Stimulated activated CD4-positive, alpha-beta T cell treated with anti-CD3 and anti-CD28 coated beads, Interleukin-1b, Interleukin-23, amount 100 ng/mL, for 1 hour (primary cell): ENCODE measurements around the gene COP1.

Experiments used
- DNase-seq, 2 donors: peaks; one replicate each; pipeline ENCODE4 v3.0.0-alpha.2; 2020; ENCODE audit warnings: low read depth in 2 of 2

COP1 gene

DNA sequence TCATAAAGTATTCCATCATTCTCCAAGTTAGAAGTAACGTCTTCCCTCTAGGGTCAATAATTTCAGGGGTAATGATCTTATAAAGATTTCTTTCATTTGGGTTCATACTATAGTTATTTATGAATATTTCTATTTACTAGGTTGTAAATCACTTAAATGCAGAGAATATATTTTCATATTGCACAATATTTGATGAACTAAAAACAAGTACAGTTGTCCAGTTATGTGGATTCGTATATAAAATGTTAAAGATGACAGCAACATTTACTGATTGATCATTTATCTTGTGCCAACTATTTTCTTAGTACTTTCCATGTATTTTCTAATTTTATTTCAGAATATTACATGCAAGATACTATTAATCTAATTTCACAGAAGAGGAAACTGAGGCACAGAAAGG lies 243.3 kb downstream of the COP1 start:
- DNase-seq, result no peak

DNA sequence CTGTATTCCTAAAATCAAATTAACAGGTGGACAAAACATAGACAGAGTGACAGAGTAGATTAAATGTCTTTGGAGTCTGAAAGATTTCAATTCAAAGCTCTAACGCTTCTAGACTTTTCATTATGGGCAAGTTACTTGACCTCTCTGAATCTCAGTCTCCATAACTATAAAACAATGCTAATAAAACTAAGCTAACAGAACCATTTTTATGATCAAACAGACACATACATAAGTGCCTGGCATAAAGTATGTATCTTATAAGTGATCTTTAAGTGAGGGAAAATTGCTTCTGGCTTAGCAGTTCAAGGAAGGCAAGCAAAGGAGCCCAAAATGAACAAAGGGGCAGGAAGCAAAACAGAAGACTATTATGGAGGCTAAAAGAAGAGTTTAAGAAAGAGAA lies 246.9 kb downstream of the COP1 start:
- no peak for DNase-seq

DNA sequence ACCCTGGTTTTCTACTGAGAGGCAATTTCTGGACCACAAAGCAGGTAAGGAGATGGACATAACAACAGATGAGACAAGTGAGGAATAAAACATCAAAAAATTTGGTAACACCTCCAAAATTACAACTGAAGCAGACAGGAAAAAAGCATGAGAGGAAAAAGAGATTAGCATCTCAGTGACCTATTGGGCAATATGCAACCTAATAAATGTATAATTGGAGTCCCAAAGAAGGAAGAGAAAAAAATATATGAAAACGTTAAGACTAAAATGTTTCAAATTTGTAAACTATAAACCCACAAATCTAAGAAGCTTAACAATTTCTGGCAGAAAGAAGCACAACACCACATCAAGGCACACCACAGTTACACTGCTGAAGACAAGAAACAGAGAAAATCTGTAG lies 255.5 kb downstream of the COP1 start:
- DNase-seq, result no peak

DNA sequence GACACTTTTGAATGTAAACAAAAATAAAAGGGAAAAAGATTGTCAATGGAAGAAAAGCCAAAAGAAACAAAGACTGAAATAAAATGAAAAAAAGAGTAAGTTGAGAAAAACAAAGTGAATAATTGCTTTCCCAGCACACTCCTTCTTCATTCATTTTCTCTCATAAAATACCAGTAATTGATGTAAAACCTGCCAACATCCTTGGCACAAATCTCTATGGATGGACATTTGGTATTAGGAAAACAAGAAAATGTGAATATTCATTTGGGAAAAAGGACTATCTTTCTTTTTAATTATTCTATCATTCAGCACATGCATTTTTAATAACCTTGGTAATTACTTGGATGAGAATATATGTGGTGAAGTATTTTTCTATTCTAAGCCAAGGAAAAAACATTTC lies 259.3 kb downstream of the COP1 start:
- DNase-seq, result no peak

DNA sequence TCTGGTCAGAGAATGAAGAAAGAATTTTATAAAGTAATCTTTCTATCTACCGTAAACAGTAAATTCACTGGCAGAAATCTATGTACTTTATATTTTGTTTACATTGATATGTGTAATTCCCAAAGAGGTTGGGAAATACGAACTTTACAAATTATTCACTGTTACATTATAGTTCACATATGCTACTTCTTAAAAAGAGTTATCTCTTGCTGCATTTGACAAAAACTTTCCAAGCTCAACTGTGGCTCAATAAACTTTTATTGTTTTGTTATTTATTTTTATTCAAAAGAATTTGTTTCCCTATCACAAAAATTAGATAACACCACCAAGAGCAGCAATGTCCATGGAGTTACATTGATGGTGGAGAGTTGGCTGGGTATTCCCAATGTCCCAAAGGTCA lies 262.5 kb downstream of the COP1 start:
- no peak for DNase-seq

DNA sequence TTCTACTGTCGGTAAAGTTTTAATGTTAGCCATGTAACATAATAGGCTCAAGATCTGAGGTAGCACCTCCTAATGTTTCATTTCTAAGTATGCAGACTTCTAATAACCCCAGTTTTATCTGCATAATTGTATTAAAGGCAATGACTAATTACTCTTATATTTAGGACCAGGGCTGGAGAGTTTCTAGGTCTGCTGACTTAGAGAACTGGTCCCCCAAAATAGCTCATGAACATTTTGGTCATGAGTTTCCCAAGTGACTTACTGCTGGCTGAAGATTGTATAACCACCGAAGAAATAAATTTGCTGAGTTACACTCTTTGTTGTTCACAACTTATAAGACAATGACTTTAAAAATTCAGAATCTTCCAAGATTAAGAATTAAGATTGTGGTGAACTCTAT lies 265.9 kb downstream of the COP1 start:
- no peak for DNase-seq

DNA sequence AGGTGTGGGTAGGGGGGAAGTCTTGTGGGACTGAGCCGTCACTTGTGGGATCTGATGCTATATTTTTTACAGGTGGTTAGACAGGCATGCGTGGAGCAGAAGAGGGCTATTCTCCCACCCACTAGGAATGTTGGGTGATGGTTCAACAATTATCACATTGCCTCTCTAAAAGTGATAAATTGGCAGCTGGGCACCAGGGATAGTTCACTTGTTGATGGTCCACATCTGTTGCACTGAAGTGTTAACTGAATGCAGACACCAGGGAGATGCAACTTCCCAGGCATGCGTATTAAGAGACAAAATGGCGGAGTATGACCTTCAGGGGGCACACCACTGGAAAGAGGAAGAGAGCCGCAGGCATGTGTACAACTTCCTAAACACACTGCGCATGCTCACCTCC lies 270.4 kb downstream of the COP1 start:
- no peak for DNase-seq

DNA sequence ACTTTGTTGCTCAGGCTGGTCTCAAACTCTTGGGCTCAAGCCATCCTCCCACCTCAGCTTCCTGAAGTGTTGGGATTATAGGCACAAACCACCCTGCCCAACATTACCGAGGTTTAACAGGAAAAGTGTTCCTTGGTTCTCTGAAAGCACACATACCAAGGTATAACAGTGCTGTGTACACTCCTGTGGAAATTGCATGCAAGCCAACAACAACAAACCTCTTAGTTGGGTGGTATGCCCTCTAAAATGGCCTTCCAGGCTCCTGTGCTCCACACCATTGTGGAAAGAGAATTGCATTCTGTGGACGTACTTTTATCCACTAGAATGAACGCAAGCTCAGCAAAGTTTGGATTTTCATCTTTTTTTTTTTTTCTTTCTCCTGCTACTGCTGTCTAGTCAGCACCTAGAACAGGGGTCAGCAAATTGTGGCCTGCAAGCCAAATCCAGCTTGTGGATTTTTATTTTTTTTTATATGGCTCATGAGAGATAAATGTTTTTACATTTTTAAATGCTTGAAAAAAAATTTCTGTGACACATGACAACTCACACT lies 271.4 kb downstream of the COP1 start:
- no peak for DNase-seq

DNA sequence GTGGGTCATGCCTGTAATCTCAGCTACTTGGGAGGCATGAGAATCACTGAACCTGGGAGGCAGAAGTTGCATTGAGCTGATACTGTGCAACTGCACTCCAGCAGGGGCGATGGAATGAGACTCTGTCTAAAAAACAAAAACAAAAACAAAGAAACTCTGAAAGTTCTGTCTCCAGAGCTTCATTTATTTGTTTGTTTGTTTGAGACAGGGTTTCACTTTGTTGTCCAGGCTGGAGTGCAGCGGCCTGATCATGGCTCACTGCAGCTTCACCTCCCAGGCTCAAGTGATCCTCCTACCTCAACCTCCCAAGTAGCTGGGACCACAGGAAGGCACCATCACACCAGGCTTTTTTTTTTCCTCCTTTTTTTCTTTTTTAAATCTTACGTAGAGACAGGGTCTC lies 271.9 kb downstream of the COP1 start:
- DNase-seq, result no peak

DNA sequence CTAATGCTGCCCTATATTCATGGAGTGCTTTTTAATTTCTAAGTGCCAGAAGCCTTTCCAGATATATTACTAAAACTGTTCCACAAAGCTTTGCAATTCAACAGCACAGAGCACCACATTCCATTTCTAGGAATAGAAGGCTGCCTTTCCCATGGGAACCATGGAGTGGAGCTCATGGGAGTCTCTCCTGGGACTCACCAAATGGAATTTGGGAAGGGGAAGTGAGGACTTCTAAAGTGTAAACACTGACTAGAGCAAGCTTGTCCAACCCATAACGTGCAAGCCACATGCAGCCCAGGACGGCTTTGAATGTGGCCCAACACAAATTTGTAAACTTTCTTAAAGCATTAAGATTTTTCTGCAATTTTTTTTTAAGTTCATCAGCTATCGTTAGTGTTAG lies 273.3 kb downstream of the COP1 start:
- no peak for DNase-seq

DNA sequence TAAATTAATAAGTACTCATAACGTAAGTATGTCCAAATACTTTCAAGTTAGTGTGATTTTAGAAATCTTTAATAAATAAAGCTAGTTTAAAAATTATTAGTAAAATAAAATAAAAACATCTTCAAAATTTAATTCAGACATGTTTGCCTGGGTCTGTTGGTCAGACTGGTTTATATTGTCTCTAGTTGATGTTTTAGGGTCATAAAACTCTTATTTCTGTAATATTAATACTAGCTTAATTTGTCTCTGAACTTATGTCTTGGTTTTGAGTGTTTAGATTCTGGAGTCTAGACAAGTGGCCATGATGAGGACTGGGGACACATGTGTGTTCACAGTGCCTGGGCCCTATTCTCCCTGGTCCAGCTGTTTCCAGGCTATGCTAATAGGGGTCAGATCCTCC lies 279.1 kb downstream of the COP1 start:
- no peak for DNase-seq

DNA sequence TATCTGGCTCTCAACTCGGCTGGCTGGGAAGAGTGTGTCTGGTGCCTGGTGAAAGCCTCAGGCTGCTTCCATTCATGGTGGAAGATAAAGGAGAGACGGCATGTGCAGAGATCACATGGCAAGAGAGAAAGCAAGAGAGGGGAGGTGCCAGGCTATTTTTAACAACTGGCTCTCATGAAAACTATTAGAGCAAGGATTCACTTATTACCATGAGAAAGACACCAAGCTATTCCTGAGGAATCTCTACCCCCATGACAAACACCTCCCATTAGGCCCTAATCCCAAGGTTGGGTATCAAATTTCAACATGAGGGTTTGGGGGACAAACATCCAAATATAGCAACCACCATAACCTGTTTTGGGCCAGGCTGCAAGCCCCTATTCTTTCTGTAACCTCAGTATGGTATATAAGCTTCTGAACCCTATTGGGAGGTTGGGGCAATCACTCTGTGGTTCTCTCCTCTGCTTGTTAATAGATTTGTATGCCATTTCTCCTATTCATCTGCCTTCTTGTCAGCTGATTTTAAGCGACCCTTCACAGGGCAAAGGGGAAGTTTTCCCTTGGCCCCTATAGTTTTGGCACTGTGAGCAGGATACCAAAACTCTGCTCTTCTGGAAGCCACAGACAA lies 284.7 kb downstream of the COP1 start:
- DNase-seq, result no peak

DNA sequence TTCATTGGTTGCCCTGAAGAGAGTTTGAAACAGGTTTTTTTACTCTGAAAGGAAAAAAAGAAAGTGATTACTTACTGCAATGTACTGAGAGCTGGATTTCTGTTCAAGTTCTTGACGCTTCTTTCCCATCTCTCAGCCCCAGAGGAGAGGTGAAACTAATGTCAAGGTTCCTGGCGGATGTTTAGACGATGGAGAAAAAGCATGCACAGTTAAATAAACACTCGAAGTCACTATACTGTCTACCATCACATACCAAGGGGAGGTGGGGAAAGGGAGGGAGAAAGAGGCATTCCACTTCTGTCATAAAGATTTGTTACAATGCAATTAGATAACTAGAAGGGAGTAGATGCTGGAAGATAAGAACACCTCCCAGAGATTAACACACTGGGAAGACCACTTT lies 286.7 kb downstream of the COP1 start:
- DNase-seq, result no peak

DNA sequence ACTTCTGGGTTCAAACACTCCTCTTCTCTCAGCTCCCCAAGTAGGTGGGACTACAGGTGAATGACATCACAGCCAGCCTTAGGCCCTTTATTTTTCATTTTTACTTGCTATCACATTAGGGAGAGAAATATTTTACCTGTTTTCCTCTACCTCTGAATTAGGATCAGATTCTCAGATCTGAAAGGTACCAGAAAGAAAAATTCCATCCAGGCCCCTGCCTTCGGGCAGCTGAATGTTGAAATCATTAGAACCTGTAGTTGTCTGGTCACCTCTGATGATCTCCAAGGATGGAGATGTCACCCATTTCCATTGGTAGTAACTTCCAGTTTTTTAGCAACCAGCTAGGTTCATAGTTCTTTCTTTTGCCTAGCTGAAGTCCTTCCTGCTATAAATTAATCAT lies 288.1 kb downstream of the COP1 start:
- no peak for DNase-seq

DNA sequence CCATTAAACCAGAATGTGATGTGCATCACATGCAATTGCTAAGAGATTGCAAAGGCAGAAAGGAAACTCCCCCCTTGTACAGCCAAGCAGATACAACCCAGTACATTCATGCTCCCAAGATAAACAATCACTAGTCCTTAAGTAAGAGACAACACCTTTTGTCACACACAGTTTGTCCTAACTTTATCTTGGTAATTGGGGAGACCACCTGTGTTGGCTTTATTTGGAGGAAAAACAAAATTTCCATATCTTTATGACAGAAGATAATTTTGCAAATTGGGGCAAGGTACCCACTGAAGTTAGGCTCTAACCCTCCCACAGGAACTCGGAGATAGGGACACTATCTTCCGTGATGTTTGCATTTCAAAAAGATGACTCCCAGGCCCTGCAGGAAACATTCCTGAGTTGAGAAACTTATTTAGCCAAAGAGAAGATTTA lies 288.7 kb downstream of the COP1 start:
- DNase-seq, result no peak

DNA sequence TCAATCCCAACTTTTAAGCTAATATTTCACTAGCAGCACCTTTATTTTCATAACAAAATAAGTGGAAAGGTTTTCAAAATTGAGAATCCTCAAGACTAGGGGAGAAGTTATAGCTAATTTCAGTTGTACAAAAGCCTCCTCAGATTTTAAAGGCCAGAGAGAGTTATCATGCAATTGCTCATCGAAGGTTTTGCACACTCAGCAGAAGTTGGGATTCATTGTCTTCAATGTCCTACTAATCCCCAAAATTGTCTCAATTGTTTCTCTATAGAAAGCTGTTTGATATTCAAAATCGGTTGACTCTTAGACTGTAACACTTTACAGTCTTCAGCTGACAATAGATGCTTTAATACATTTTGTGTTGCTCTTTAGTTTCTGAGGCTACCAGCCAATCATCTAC lies 293.0 kb downstream of the COP1 start:
- DNase-seq, result no peak

DNA sequence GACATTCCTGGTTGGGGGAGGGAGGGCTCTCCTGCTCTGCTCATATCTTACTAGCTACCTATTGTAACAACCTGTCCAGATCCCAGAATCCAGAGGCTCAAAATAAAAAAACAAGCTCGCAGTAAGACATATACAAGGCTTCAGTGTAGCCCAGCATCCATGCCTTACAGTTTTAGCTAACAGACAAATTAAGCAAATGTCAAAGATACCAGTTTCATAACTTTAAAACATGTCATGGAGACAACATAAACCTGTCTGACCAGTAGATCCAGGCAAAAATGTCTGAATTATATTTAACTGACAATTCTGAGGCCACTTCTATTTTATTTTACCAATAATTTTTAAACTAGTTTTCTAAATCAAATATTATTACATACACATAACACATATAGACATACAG lies 295.9 kb downstream of the COP1 start:
- DNase-seq, result no peak

DNA sequence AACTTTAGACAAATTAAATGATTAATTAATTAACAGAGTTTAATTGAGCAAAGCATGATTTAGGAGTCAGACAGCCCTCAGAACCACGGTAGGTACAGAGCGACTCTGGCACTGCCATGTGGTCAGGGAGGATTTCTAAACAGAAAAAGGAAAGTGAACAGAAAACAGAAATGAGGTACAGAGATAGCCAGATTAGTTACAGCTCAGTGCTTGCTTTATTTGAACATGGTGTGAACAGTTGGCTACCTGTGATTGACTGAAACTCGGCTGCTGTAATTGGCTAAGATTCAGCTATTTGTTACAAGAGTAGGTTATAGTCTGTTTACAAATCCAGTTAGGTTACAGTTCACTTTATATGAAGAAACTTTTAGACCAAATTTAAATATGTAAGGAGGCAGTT lies 300.7 kb downstream of the COP1 start:
- DNase-seq, result no peak

DNA sequence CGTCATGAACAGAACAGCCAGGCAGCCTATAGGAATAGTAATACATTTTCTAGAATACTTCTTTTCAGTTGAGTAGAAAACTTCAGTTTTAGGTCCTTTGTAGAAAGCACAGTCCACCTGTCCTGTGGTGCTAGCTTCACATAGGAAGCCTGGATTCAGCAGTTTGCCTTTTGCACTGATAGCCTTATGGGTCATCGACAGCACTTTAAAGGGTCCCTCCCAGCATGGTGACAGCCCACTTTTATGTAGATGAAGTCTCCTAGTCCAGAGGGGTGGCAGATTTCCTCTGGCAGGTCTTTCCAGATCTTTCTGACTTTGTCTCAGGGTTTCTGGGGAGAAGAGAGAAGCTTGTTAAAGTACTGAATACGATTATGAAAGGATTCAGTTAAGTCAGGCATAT lies 302.3 kb downstream of the COP1 start:
- no peak for DNase-seq

DNA sequence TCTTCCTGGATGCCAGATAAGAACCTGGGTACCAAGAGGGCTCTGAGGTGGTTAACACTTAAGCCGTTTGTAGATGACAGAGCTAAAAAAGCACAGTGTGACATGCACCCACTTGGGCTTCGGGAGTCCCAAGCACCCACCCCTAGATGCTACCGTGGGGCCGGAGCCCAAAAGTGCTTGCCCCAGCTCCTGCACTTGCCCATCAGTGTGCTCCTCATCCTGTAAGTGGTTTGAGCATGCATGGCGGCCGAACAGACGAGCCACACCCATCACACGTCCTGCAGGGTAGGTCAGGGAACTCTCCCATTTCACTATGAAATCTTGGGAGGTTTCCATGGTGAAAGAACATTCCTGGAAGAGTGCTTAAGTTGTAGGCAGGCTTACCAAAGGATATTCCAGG lies 304.8 kb downstream of the COP1 start:
- DNase-seq, result no peak

DNA sequence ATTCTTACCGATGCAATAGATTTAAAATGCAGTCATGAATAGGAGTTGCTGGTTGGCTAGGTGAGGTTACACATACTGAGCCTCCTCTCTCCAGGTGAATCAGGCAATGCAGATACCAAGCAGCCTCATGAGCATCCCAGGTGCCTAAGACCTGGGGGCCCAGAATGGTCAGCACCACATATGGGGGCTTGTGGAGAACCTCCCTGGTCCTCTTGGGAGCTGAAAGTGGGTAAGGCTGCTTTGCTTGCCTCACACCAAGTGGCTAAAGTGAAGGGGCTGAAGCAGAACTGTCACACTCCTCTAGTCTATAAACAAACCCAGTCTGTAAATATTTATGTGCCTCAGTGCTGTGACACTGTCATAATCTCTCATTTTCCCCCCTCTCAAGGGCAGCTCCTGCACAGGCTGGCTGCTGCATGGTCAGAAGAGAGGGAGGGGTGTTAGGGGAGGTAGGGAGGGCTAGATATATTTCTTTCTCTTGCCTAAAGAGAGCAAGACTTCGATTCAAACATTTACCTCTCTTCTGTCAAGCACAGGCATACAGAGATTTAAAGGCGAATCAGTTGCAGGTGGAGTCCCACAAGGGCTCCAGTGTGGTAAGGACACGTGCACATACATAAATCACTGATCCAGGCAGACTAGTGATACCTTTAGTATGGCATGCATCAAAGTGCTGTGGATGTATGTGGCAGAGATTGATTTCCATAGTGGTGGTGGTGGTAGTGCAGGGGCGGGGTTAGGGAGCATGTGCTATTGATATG lies 305.8 kb downstream of the COP1 start:
- no peak for DNase-seq

DNA sequence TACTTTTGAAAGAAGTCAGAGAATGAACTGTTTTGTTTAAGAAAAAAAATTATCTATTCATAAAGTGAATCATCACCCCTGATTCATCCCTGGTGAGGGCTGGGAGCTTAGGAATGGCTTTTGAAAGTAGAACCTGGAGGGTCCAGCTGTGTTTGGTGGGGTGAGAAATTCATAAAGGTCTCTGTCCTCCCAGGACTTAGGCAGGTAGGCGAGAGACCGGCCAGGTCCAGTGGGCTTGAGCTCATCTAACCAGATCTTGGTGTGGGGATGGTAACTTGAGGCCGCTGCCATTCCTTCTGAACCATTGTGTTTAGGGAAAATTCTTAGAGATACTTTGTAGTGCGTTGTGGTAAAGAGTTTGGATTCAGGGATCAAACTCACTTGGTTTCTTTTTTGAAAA lies 306.9 kb downstream of the COP1 start:
- no peak for DNase-seq

DNA sequence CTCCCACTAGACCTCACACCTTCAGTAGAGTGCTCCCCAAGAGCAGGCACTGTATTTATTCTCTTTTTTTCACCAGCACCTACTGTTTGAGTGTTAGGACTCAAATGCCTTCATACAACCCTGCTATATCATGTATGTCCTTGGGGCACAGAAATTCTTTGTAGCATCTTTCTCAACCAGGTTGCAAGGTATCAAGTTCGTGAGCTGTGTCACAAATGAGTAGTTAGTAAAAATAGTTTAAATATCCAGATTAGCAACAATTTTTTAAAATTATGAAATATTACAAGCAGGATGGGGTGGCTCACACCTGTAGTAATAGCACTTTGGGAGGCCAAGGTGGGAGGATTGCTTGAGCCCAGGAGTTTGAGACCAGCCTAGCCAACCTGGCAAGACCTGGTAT lies 311.1 kb downstream of the COP1 start:
- DNase-seq, result no peak
